PC-9 (cell line): ENCODE measurements around the gene TAS1R1.

ENCODE experiments used
- CTCF ChIP-seq: fragments of 200-600 bp; sonication (generic); conservative IDR thresholded peaks from 2 replicates; pipeline ENCODE4 v1.6.1; 2017; ENCODE audit warnings: mixed run types, antibody characterized with exemption, mild to moderate bottlenecking, moderate library complexity
- EZH2 ChIP-seq: fragments of 200-600 bp; sonication (generic); IDR thresholded peaks from 2 replicates; pipeline ENCODE4 v1.8.0; 2017; ENCODE audit warnings: antibody characterized with exemption, low read depth

DNA sequence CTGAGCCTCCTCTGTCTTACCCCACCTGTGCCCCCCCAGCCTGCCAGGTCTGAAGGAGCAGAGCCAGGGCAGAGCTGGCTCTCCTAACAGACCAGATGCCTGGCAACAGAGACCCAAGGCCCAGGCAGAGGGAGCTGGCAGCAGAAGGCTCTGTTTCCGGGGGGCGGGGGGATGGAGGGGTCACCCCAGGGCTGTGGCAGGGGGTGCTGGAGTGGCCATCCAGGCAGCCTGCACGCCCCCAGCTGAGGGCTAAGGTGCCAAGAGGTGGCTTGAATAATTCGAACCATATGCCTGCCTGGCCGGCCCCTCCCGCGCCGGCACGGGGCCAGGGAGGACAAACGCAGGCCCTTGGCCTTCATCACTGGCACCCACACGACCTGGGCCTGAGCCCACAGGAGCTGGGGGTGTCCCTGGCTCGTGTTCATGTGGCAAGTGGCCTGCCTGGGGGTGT is 47.6 kb upstream of the TAS1R1 start:
- no peak for TF ChIP-seq CTCF
- TF ChIP-seq EZH2, result no peak
